ENCODE measurements around the gene CHKA. TPM values are rescaled to one million over a fixed set of nuclear protein-coding genes. Genes with fewer than 3 reads are reported as not detected.

CHKA gene
- polyA plus RNA-seq, 1 donor (not counting 4 experiments of a cell fraction or from before 2014, with no cell fraction given): 7.1 TPM

GRCh38 chr11:68032997-68033707 lies 88.0 kb downstream of the CHKA start:
- Histone ChIP-seq H3K36me3 (ENCODE audit: control insufficient read depth in 2 of 2, extremely low read depth in 1 of 2, insufficient read depth in 2 of 2, low read length in 2 of 2) (peaks cover 10 to 21% of the 10 kb centered on the region in 2 experiments), H3K9me3 (ENCODE audit: control insufficient read depth, low read depth, low read length) (no peaks in the 10 kb centered on the region), H3K27me3 (ENCODE audit: control insufficient read depth, extremely low read depth, insufficient read depth, low read length) (no peaks in the 10 kb centered on the region), H3K4me2 (ENCODE audit: control insufficient read depth, extremely low read depth, insufficient read depth, low read depth, low read length) (no peak overlapping the region), H2AFZ (ENCODE audit: control insufficient read depth, low read length) (no peak overlapping the region), H3K27ac (ENCODE audit: control insufficient read depth, insufficient read depth, low read length) (no peak overlapping the region), H3K9ac (ENCODE audit: control insufficient read depth, extremely low read depth, insufficient read depth, low read length) (no peak overlapping the region), H3K4me1 (ENCODE audit: control insufficient read depth, extremely low read depth, insufficient read depth, low read length) (peaks cover 20% of the 10 kb centered on the region), H3K4me3 (ENCODE audit: control insufficient read depth in 2 of 3, extremely low read depth in 1 of 3, insufficient read depth in 2 of 3, low read depth in 1 of 3, low read length in 3 of 3) (no peak overlapping the region), H3K9me1 (ENCODE audit: control insufficient read depth, extremely low read depth, insufficient read depth, low read length) (no peaks in the 10 kb centered on the region), H4K20me1 (ENCODE audit: control insufficient read depth, extremely low read depth, insufficient read depth, low read length) (no peaks in the 10 kb centered on the region), H3K79me2 (ENCODE audit: control insufficient read depth, insufficient read depth, low read length) (peaks cover 24% of the 10 kb centered on the region)
- FAIRE-seq (no peak), DNase-seq (ENCODE audit: low read depth, low spot score) (no peak)
- TF ChIP-seq EZH2 (IDR thresholded peaks at IDR 0.05; ENCODE audit: low read length) (no peak), CTCF (optimal IDR thresholded peaks at IDR 0.05 in 1 of 3, IDR thresholded peaks at IDR 0.05 in 1 of 3, conservative IDR thresholded peaks at IDR 0.05 in 1 of 3; ENCODE audit: extremely low read depth in 1 of 3, insufficient read depth in 2 of 3, low read length in 3 of 3) (no peak)
- dilution Hi-C loops (cut with MboI; ENCODE audit: extremely low pct_ligation_motif_present, low sequenced_read_pairs): no loop called here

GRCh38 chr11:68032003-68032402 lies 89.2 kb downstream of the CHKA start:
- no peak for DNase-seq (ENCODE audit: low read depth, low spot score)
- H3K27me3 ChIP-seq (ENCODE audit: control insufficient read depth, extremely low read depth, insufficient read depth, low read length): no peaks in the 10 kb centered on the region
- H3K36me3 ChIP-seq (ENCODE audit: control insufficient read depth in 2 of 2, extremely low read depth in 1 of 2, insufficient read depth in 2 of 2, low read length in 2 of 2): peaks cover 10 to 21% of the 10 kb centered on the region in 2 experiments
- peaks cover 24% of the 10 kb centered on the region for H3K79me2 ChIP-seq (ENCODE audit: control insufficient read depth, insufficient read depth, low read length)
- dilution Hi-C loops (cut with MboI; ENCODE audit: extremely low pct_ligation_motif_present, low sequenced_read_pairs): no loop called here
- no peaks in the 10 kb centered on the region for H3K9me3 ChIP-seq (ENCODE audit: control insufficient read depth, low read depth, low read length)
- peak overlapping the region; percentile 92 for H3K4me2 ChIP-seq (ENCODE audit: control insufficient read depth, extremely low read depth, insufficient read depth, low read depth, low read length)
- H3K9ac ChIP-seq (ENCODE audit: control insufficient read depth, extremely low read depth, insufficient read depth, low read length): no peak overlapping the region
- peaks cover 24% of the 10 kb centered on the region for H3K4me1 ChIP-seq (ENCODE audit: control insufficient read depth, extremely low read depth, insufficient read depth, low read length)
- H3K27ac ChIP-seq (ENCODE audit: control insufficient read depth, insufficient read depth, low read length): no peak overlapping the region
- FAIRE-seq: no peak
- H4K20me1 ChIP-seq (ENCODE audit: control insufficient read depth, extremely low read depth, insufficient read depth, low read length): no peaks in the 10 kb centered on the region
- no peaks in the 10 kb centered on the region for H3K9me1 ChIP-seq (ENCODE audit: control insufficient read depth, extremely low read depth, insufficient read depth, low read length)
- no peak overlapping the region for H3K4me3 ChIP-seq (ENCODE audit: control insufficient read depth in 2 of 3, extremely low read depth in 1 of 3, insufficient read depth in 2 of 3, low read depth in 1 of 3, low read length in 3 of 3)
- no peak for TF ChIP-seq EZH2 (IDR thresholded peaks at IDR 0.05; ENCODE audit: low read length)
- no peak for TF ChIP-seq CTCF (optimal IDR thresholded peaks at IDR 0.05 in 1 of 3, IDR thresholded peaks at IDR 0.05 in 1 of 3, conservative IDR thresholded peaks at IDR 0.05 in 1 of 3; ENCODE audit: extremely low read depth in 1 of 3, insufficient read depth in 2 of 3, low read length in 3 of 3)
- no peak overlapping the region for H2AFZ ChIP-seq (ENCODE audit: control insufficient read depth, low read length)
